Measurements from ENCODE around the gene SVOPL. TPM values are rescaled to one million over a fixed set of nuclear protein-coding genes. Genes with fewer than 3 reads are reported as not detected.

The SVOPL gene
- total RNA-seq, result 0.81 TPM
- long read RNA-seq, partial matches to known transcripts, result 0 of 1 reads
- long read RNA-seq, other reads (novel, unspliced or antisense), result 0 of 1 reads

- DNase-seq (no peak), ATAC-seq (no peak)
- Histone ChIP-seq H3K36me3 (no peaks in the 10 kb centered on the region), H3K4me1 (no peaks in the 10 kb centered on the region), H3K4me3 (no peak within 1 kb of the TSS), H3K27ac (no peak within 1 kb of the TSS), H3K9me3 (no peaks in the 10 kb centered on the region), H3K27me3 (no peaks in the 10 kb centered on the region)
- no peak for TF ChIP-seq CTCF (IDR thresholded peaks at IDR 0.05)
- intact Hi-C loops (cut with DNase I), result no loop called here
These were observed at the start of gene SVOPL for GRCh38 chr7:138700857-138701536. Gene SVOPL (minus strand): TSS chr7:138701362. CDS start chr7:138679045, 22,317 bp downstream.

GRCh38 chr7:138750473-138750872, 49.3 kb upstream of the SVOPL start:
- H3K36me3 ChIP-seq, result no peaks in the 10 kb centered on the region
- H3K27ac ChIP-seq, result no peak overlapping the region
- ATAC-seq, result peak; percentile 6
- no peak overlapping the region for H3K4me3 ChIP-seq
- DNase-seq, result no peak
- H3K9me3 ChIP-seq, result no peaks in the 10 kb centered on the region
- no peaks in the 10 kb centered on the region for H3K27me3 ChIP-seq
- peaks cover 7% of the 10 kb centered on the region for H3K4me1 ChIP-seq
- TF ChIP-seq CTCF (IDR thresholded peaks at IDR 0.05), result no peak
- intact Hi-C loops (cut with DNase I), result no loop called here

GRCh38 chr7:138749960-138750359, 48.8 kb upstream of the SVOPL start:
- peaks cover 7% of the 10 kb centered on the region for H3K4me1 ChIP-seq
- TF ChIP-seq CTCF (IDR thresholded peaks at IDR 0.05), result no peak
- no peaks in the 10 kb centered on the region for H3K9me3 ChIP-seq
- H3K36me3 ChIP-seq, result no peaks in the 10 kb centered on the region
- H3K27ac ChIP-seq, result no peak overlapping the region
- no peak for DNase-seq
- ATAC-seq, result no peak
- H3K4me3 ChIP-seq, result no peak overlapping the region
- intact Hi-C loops (cut with DNase I), result no loop called here
- H3K27me3 ChIP-seq, result no peaks in the 10 kb centered on the region

GRCh38 chr7:138748666-138749065, 47.5 kb upstream of the SVOPL start:
- H3K9me3 ChIP-seq, result no peaks in the 10 kb centered on the region
- no peaks in the 10 kb centered on the region for H3K27me3 ChIP-seq
- H3K4me3 ChIP-seq, result no peak overlapping the region
- no peak overlapping the region for H3K27ac ChIP-seq
- no peak for TF ChIP-seq CTCF (IDR thresholded peaks at IDR 0.05)
- intact Hi-C loops (cut with DNase I), result no loop called here
- no peak for DNase-seq
- H3K36me3 ChIP-seq, result no peaks in the 10 kb centered on the region
- H3K4me1 ChIP-seq, result peaks cover 7% of the 10 kb centered on the region
- no peak for ATAC-seq

GRCh38 chr7:138746073-138746472, 44.9 kb upstream of the SVOPL start:
- Histone ChIP-seq H3K9me3 (no peaks in the 10 kb centered on the region), H3K27ac (no peak overlapping the region), H3K27me3 (no peaks in the 10 kb centered on the region), H3K4me1 (no peaks in the 10 kb centered on the region), H3K36me3 (no peaks in the 10 kb centered on the region), H3K4me3 (no peak overlapping the region)
- no peak for TF ChIP-seq CTCF (IDR thresholded peaks at IDR 0.05)
- ATAC-seq, result no peak
- intact Hi-C loops (cut with DNase I), result no loop called here
- DNase-seq, result no peak

All from upper lobe of right lung (tissue), 1 donor.